ENCODE data around the gene ROR1.

DNA sequence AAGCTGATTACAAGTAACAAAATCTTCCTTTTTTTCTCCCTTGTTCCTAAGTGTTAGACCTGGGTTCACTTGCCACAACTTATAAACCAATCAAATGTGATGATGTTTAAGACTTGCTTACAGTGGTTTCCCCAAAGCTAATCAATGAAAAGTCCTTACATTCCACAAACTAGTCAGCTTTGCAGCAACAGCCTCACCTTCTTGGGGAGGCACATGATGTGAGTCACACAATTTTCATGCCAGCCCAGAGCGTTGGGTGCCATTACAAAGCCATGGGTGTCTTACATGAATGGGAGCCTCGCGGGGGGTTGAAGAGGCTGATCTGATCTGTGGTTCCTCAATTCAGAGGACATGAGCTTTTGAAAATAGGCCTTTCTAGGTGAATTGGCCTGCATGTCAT lies 338.0 kb downstream of the ROR1 start:
- TF ChIP-seq CREM (CRISPR knock-in tag; IDR thresholded peaks at IDR 0.05) (no peak), TCF7 (CRISPR knock-in tag; IDR thresholded peaks at IDR 0.05; ENCODE audit: low read depth) (no peak), IRF1 (CRISPR knock-in tag; IDR thresholded peaks at IDR 0.05) (no peak), ZNF138 (CRISPR knock-in tag; conservative IDR thresholded peaks at IDR 0.05) (no peak), MLX (CRISPR knock-in tag; IDR thresholded peaks at IDR 0.05) (no peak), E2F5 (CRISPR knock-in tag; IDR thresholded peaks at IDR 0.05) (no peak), ZNF121 (CRISPR knock-in tag; IDR thresholded peaks at IDR 0.05) (no peak), USF1 (CRISPR knock-in tag; IDR thresholded peaks at IDR 0.05) (no peak), NR2C2 (CRISPR knock-in tag; IDR thresholded peaks at IDR 0.05) (no peak)
- TF ChIP-seq, protein P1, sequence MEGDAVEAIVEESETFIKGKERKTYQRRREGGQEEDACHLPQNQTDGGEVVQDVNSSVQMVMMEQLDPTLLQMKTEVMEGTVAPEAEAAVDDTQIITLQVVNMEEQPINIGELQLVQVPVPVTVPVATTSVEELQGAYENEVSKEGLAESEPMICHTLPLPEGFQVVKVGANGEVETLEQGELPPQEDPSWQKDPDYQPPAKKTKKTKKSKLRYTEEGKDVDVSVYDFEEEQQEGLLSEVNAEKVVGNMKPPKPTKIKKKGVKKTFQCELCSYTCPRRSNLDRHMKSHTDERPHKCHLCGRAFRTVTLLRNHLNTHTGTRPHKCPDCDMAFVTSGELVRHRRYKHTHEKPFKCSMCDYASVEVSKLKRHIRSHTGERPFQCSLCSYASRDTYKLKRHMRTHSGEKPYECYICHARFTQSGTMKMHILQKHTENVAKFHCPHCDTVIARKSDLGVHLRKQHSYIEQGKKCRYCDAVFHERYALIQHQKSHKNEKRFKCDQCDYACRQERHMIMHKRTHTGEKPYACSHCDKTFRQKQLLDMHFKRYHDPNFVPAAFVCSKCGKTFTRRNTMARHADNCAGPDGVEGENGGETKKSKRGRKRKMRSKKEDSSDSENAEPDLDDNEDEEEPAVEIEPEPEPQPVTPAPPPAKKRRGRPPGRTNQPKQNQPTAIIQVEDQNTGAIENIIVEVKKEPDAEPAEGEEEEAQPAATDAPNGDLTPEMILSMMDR (IDR thresholded peaks at IDR 0.05), result no peak
- TF ChIP-seq, protein P2, sequence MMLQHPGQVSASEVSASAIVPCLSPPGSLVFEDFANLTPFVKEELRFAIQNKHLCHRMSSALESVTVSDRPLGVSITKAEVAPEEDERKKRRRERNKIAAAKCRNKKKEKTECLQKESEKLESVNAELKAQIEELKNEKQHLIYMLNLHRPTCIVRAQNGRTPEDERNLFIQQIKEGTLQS (CRISPR knock-in tag; conservative IDR thresholded peaks at IDR 0.05), result no peak
- TF ChIP-seq, protein P3, sequence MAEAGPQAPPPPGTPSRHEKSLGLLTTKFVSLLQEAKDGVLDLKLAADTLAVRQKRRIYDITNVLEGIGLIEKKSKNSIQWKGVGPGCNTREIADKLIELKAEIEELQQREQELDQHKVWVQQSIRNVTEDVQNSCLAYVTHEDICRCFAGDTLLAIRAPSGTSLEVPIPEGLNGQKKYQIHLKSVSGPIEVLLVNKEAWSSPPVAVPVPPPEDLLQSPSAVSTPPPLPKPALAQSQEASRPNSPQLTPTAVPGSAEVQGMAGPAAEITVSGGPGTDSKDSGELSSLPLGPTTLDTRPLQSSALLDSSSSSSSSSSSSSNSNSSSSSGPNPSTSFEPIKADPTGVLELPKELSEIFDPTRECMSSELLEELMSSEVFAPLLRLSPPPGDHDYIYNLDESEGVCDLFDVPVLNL (CRISPR knock-in tag; IDR thresholded peaks at IDR 0.05; ENCODE audit: borderline replicate concordance, low read depth), result no peak
